ENCODE measurements around the gene PDGFRA. TPM values are rescaled to one million over a fixed set of nuclear protein-coding genes. Genes with fewer than 3 reads are reported as not detected.
"Not testable (repeated sequence)": the region's sequence is repeated elsewhere in the genome, so short reads cannot be mapped to it uniquely, and the experiment has no call there.

Gene PDGFRA
- total RNA-seq, 4 donors from 2014 or later, result 20.6 to 190 (median 65.5) TPM

GRCh38 chr4:54330896-54331295, 101.8 kb downstream of the PDGFRA start:
- 69 to 83% methylated on average over 3 of the region's 3 CpGs for WGBS, 2 donors (ENCODE audit: low coverage in 1 of 2)
- TF ChIP-seq EP300 (IDR thresholded peaks at IDR 0.05; ENCODE audit: low read depth) (no peak), CTCF (IDR thresholded peaks at IDR 0.05) (no peak), POLR2A (IDR thresholded peaks at IDR 0.05) (no peak), POLR2AphosphoS5 (IDR thresholded peaks at IDR 0.05) (no peak)
- DNase-seq, result no peak
- in situ Hi-C loops (cut with MboI; ENCODE audit: low pct_ligation_motif_present in 1 of 4, low pct_unique_long_range_greater_than_20kb in 1 of 4, low sequenced_read_pairs in 3 of 4), result loop anchor here in 1 of 4 donors (25.0 kb wide), 1 partner anchor 631 kb away; no protein-coding TSS in a partner anchor
- Histone ChIP-seq H3K27me3 (no peaks in the 10 kb centered on the region), H3K27ac (no peak overlapping the region), H3K4me1 (no peaks in the 10 kb centered on the region), H3K4me3 (no peak overlapping the region), H3K9me3 (no peaks in the 10 kb centered on the region), H3K36me3 (no peaks in the 10 kb centered on the region)
- intact Hi-C loops (cut with DNase I; ENCODE audit: low total_unique reads), result no loop called here

- Histone ChIP-seq H3K27me3 (no peaks in the 10 kb centered on the region), H3K4me1 (no peaks in the 10 kb centered on the region), H3K9me3 (no peaks in the 10 kb centered on the region), H3K4me3 (no peak overlapping the region), H3K27ac (no peak overlapping the region), H3K36me3 (no peaks in the 10 kb centered on the region)
- in situ Hi-C loops (cut with MboI; ENCODE audit: low pct_ligation_motif_present in 1 of 4, low pct_unique_long_range_greater_than_20kb in 1 of 4, low sequenced_read_pairs in 3 of 4), result loop anchor here in 1 of 4 donors (25.0 kb wide), 1 partner anchor 630 kb away; no protein-coding TSS in a partner anchor
- no peak for DNase-seq
- WGBS, 2 donors (ENCODE audit: low coverage in 1 of 2), result 74 to 77% methylated on average over 4 of the region's 4 CpGs
- intact Hi-C loops (cut with DNase I; ENCODE audit: low total_unique reads), result no loop called here
- TF ChIP-seq CTCF (IDR thresholded peaks at IDR 0.05), result no peak
- no peak for TF ChIP-seq EP300 (IDR thresholded peaks at IDR 0.05; ENCODE audit: low read depth)
- no peak for TF ChIP-seq POLR2A (IDR thresholded peaks at IDR 0.05)
- TF ChIP-seq POLR2AphosphoS5 (IDR thresholded peaks at IDR 0.05), result no peak
These were observed 103.4 kb downstream of the PDGFRA start for GRCh38 chr4:54332542-54332941.

GRCh38 chr4:54333657-54334056, 104.6 kb downstream of the PDGFRA start:
- WGBS, 2 donors (ENCODE audit: low coverage in 1 of 2), result 91 to 100% methylated on average over 2 of the region's 2 CpGs

GRCh38 chr4:54334769-54335168, 105.7 kb downstream of the PDGFRA start:
- H3K36me3 ChIP-seq; H3K4me1 ChIP-seq; intact Hi-C loops (cut with DNase I; ENCODE audit: low total_unique reads); H3K27ac ChIP-seq; H3K9me3 ChIP-seq; H3K4me3 ChIP-seq; H3K27me3 ChIP-seq; DNase-seq: not testable (repeated sequence)
- in situ Hi-C loops (cut with MboI; ENCODE audit: low pct_ligation_motif_present in 1 of 4, low pct_unique_long_range_greater_than_20kb in 1 of 4, low sequenced_read_pairs in 3 of 4), result loop anchor here in 1 of 4 donors (25.0 kb wide), 1 partner anchor 628 kb away; no protein-coding TSS in a partner anchor

More at GRCh38 chr4:54333657-54334056, 104.6 kb downstream of the PDGFRA start:
- H3K4me1 ChIP-seq, result no peaks in the 10 kb centered on the region
- H3K27ac ChIP-seq, result no peak overlapping the region
- no peaks in the 10 kb centered on the region for H3K36me3 ChIP-seq
- H3K27me3 ChIP-seq, result no peaks in the 10 kb centered on the region
- no peak overlapping the region for H3K4me3 ChIP-seq
- intact Hi-C loops (cut with DNase I; ENCODE audit: low total_unique reads), result no loop called here
- no peak for TF ChIP-seq EP300 (IDR thresholded peaks at IDR 0.05; ENCODE audit: low read depth)
- no peak for TF ChIP-seq POLR2AphosphoS5 (IDR thresholded peaks at IDR 0.05)
- in situ Hi-C loops (cut with MboI; ENCODE audit: low pct_ligation_motif_present in 1 of 4, low pct_unique_long_range_greater_than_20kb in 1 of 4, low sequenced_read_pairs in 3 of 4), result loop anchor here in 1 of 4 donors (25.0 kb wide), 1 partner anchor 629 kb away; no protein-coding TSS in a partner anchor
- no peak for DNase-seq
- H3K9me3 ChIP-seq, result no peaks in the 10 kb centered on the region

GRCh38 chr4:54337009-54337408, 107.9 kb downstream of the PDGFRA start:
- intact Hi-C loops (cut with DNase I; ENCODE audit: low total_unique reads), result no loop called here
- no peaks in the 10 kb centered on the region for H3K27me3 ChIP-seq
- in situ Hi-C loops (cut with MboI; ENCODE audit: low pct_ligation_motif_present in 1 of 4, low pct_unique_long_range_greater_than_20kb in 1 of 4, low sequenced_read_pairs in 3 of 4), result loop anchor here in 1 of 4 donors (25.0 kb wide), 1 partner anchor 625 kb away; no protein-coding TSS in a partner anchor
- H3K4me1 ChIP-seq, result no peaks in the 10 kb centered on the region
- H3K27ac ChIP-seq, result no peak overlapping the region
- no peak overlapping the region for H3K4me3 ChIP-seq
- WGBS, 2 donors (ENCODE audit: low coverage in 1 of 2), result 55% methylated on average over 4 of the region's 4 CpGs; no CpG with 5 or more reads in 1 of the 2 donors
- no peaks in the 10 kb centered on the region for H3K36me3 ChIP-seq
- DNase-seq, result no peak
- TF ChIP-seq EP300 (IDR thresholded peaks at IDR 0.05; ENCODE audit: low read depth), result no peak
- no peak for TF ChIP-seq CTCF (IDR thresholded peaks at IDR 0.05)
- TF ChIP-seq POLR2A (IDR thresholded peaks at IDR 0.05), result no peak
- TF ChIP-seq POLR2AphosphoS5 (IDR thresholded peaks at IDR 0.05), result no peak
- no peaks in the 10 kb centered on the region for H3K9me3 ChIP-seq

GRCh38 chr4:54342067-54342466, 113.0 kb downstream of the PDGFRA start:
- DNase-seq; H3K27ac ChIP-seq; H3K9me3 ChIP-seq; H3K36me3 ChIP-seq; intact Hi-C loops (cut with DNase I; ENCODE audit: low total_unique reads); H3K4me1 ChIP-seq; H3K4me3 ChIP-seq; H3K27me3 ChIP-seq: not testable (repeated sequence)
- in situ Hi-C loops (cut with MboI; ENCODE audit: low pct_ligation_motif_present in 1 of 4, low pct_unique_long_range_greater_than_20kb in 1 of 4, low sequenced_read_pairs in 3 of 4), result loop anchor here in 1 of 4 donors (25.0 kb wide), 1 partner anchor 620 kb away; no protein-coding TSS in a partner anchor
- 60 to 61% methylated on average over 1 to 3 of the region's 3 CpGs for WGBS, 2 donors (ENCODE audit: low coverage in 1 of 2)

Data from transverse colon (tissue), 4 donors.